Prostate gland (tissue), 2 donors: ENCODE results near the gene CHST8. TPM values are rescaled to one million over a fixed set of nuclear protein-coding genes. Genes with fewer than 3 reads are reported as not detected.

Experiments used
- DNase-seq: peaks from one replicate; pipeline ENCODE4 v3.0.0-alpha.2; 2019; ENCODE audit warnings: low spot score
- H3K27ac ChIP-seq, 2 donors: fragments of 200-600 bp; sonication (generic); 2 replicates each; pipeline ENCODE4 v1.5.1; 2017 to 2019
- H3K27me3 ChIP-seq: fragments of 200-600 bp; sonication (generic); replicated peaks from 2 replicates; pipeline ENCODE4 v1.5.1; 2019; ENCODE audit not compliant: insufficient read depth
- H3K36me3 ChIP-seq, 2 donors: fragments of 200-600 bp; sonication (generic); 1 replicate in 1 of 2; 2 replicates in 1 of 2; pipeline versions ENCODE4 v1.5.1 to v1.8.1; 2017 to 2019
- H3K4me1 ChIP-seq: fragments of 200-600 bp; sonication (generic); replicated peaks from 2 replicates; pipeline ENCODE4 v1.5.1; 2019
- H3K4me3 ChIP-seq, 2 donors: fragments of 200-600 bp; sonication (generic); 2 replicates each; pipeline ENCODE4 v1.5.1; 2017 to 2019
- H3K9me3 ChIP-seq: fragments of 200-600 bp; sonication (generic); 2 replicates; pipeline ENCODE4 v1.5.1; 2017
- CTCF ChIP-seq, 4 experiments: fragments of 200-600 bp in 2 of 4; fragments of 450-650 bp in 2 of 4; sonication (generic) in 2 of 4; IDR thresholded peaks; 1 replicate in 3 of 4; 2 replicates in 1 of 4; pipeline ENCODE4 v1.5.1; 2016 to 2019; ENCODE audit warnings: antibody characterized with exemption in 4 of 4, mild to moderate bottlenecking in 2 of 4, moderate library complexity in 2 of 4
- POLR2A ChIP-seq: fragments of 450-650 bp; IDR thresholded peaks from one replicate; pipeline ENCODE4 v1.6.1; 2016; ENCODE audit warnings: antibody characterized with exemption, mild to moderate bottlenecking
- POLR2AphosphoS5 ChIP-seq: sonication (generic); formaldehyde crosslinking; IDR thresholded peaks from one replicate; pipeline ENCODE4 v1.6.1; 2017; ENCODE audit warnings: antibody characterized with exemption
- WGBS: methylation state at CpG from one replicate; pipeline ENCODE4 v1.1.5; 2018; 5-methylcytosine and 5-hydroxymethylcytosine counted together
- intact Hi-C: fragments of 100-400 bp; cut with DNase I; formaldehyde crosslinking; loops from one replicate; pipeline ENCODE4 v1.14.2; 2022
- total RNA-seq, 2 donors: library from RNA; depleted of rRNA; stranded (reverse); fragments of >200 nt; gene quantifications; one replicate each; pipeline ENCODE4 v1.1.0, GENCODE V29; 2016

The CHST8 gene
- total RNA-seq, 2 donors from 2014 or later = 1.3 to 2.7 TPM

DNA sequence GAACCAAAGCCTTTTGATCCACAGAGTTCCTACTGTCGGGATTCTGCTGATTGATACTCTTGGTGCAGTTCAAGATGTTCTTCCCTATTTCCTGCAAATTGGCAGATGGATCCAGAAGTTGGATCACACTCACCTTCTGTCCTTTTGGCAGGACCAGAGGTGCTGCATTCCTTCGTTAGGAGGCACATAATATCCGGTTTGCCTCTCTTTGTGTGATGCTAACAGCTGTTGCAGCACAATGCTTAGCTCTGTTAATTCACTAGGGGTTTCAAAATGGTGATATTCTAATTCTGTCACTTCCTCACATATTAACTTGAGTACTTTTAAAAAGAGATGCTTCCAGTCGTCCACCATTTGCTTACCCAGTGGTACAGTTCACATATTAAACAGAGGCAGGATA, 15.2 kb upstream of the CHST8 start:
- DNase-seq = no peak
- no peaks in the 10 kb centered on the region for H3K9me3 ChIP-seq
- intact Hi-C loops = no loop called here
- H3K4me1 ChIP-seq = no peaks in the 10 kb centered on the region
- no peaks in the 10 kb centered on the region for H3K36me3 ChIP-seq
- no peak for TF ChIP-seq POLR2AphosphoS5
- TF ChIP-seq POLR2A = no peak
- TF ChIP-seq CTCF (IDR thresholded peaks at IDR 0.05) = no peak
- WGBS = 38% methylated on average over 4 of the region's 4 CpGs
- H3K27ac ChIP-seq = no peak overlapping the region
- H3K4me3 ChIP-seq = no peak overlapping the region
- H3K27me3 ChIP-seq = no peaks in the 10 kb centered on the region

GRCh38 chr19:33609353-33609752, 12.4 kb upstream of the CHST8 start:
- intact Hi-C loops = no loop called here
- no peaks in the 10 kb centered on the region for H3K4me1 ChIP-seq
- no peak overlapping the region for H3K27ac ChIP-seq
- no peak overlapping the region for H3K4me3 ChIP-seq
- no peak for TF ChIP-seq CTCF (IDR thresholded peaks at IDR 0.05)
- TF ChIP-seq POLR2AphosphoS5 = no peak
- no peak for TF ChIP-seq POLR2A
- DNase-seq = no peak
- no peaks in the 10 kb centered on the region for H3K36me3 ChIP-seq
- H3K9me3 ChIP-seq = no peaks in the 10 kb centered on the region
- no peaks in the 10 kb centered on the region for H3K27me3 ChIP-seq
- WGBS = 79% methylated on average over 1 of the region's 1 CpG

DNA sequence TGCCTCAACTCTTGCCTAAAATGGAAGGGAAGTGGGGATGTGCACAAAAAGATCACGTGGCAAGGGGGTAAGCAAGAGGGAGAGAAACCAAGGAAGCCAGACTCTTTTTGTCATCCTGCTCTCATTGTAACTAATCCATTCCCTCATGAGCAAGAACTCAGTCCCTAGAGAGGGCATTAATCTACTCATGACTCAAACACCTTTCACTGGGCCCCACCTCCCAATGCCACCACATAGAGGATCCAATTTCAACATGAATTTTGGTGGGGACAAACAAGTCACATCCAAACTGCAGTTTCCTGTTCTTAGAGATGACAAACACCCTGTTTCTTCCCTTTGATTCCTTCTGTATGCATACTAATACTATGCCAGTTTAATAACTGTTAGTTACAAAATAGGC, 11.2 kb upstream of the CHST8 start:
- DNase-seq = no peak
- Histone ChIP-seq H3K36me3 (no peaks in the 10 kb centered on the region), H3K27me3 (no peaks in the 10 kb centered on the region), H3K4me1 (no peaks in the 10 kb centered on the region), H3K27ac (no peak overlapping the region), H3K9me3 (no peaks in the 10 kb centered on the region), H3K4me3 (no peak overlapping the region)
- intact Hi-C loops = no loop called here
- TF ChIP-seq CTCF (IDR thresholded peaks at IDR 0.05) (no peak), POLR2AphosphoS5 (no peak), POLR2A (no peak)
- 84% methylated on average over 1 of the region's 1 CpG for WGBS

- H3K27me3 ChIP-seq = peaks cover 6% of the 10 kb centered on the region
- intact Hi-C loops = no loop called here
- no peak overlapping the region for H3K27ac ChIP-seq
- WGBS = 58% methylated on average over 11 of the region's 11 CpGs
- DNase-seq = no peak
- H3K4me1 ChIP-seq = no peaks in the 10 kb centered on the region
- no peaks in the 10 kb centered on the region for H3K9me3 ChIP-seq
- H3K4me3 ChIP-seq = no peak overlapping the region
- no peaks in the 10 kb centered on the region for H3K36me3 ChIP-seq
- no peak for TF ChIP-seq POLR2AphosphoS5
- TF ChIP-seq CTCF (IDR thresholded peaks at IDR 0.05) = no peak
- no peak for TF ChIP-seq POLR2A
Measured at GRCh38 chr19:33612928-33613619, 8.7 kb upstream of the CHST8 start.

DNA sequence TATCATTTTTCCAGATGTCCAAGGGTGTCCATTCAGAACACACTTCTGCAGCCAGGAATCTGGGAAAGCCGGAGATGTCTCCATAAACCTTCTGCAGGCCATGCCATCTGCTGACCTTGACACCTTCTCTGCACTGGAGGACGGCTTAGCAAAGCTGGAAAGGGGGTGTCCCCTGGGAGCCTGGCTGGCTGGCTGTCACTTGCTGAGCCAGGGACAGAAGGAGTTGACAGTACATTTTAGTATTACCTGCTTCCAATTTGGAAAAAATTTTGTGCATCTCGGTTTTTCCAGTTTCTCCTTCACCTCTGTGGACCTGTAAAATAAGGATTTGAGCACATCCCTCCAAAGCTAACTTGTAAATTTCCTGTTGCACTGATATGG, 8.1 kb upstream of the CHST8 start:
- H3K4me1 ChIP-seq = no peaks in the 10 kb centered on the region
- peaks cover 6% of the 10 kb centered on the region for H3K27me3 ChIP-seq
- TF ChIP-seq POLR2AphosphoS5 = no peak
- TF ChIP-seq POLR2A = no peak
- TF ChIP-seq CTCF (IDR thresholded peaks at IDR 0.05) = no peak
- intact Hi-C loops = no loop called here
- DNase-seq = no peak
- no peaks in the 10 kb centered on the region for H3K36me3 ChIP-seq
- 35% methylated on average over 3 of the region's 3 CpGs for WGBS
- H3K9me3 ChIP-seq = no peaks in the 10 kb centered on the region
- no peak overlapping the region for H3K27ac ChIP-seq
- no peak overlapping the region for H3K4me3 ChIP-seq
